CD4-positive, alpha-beta T cell treated with Interferon alpha-2 for 1 hour (primary cell): Measurements from ENCODE around the gene ADSL.
A peak's percentile ranks its signal among the peaks of the same experiment; 100 is the strongest.

Experiments used
- DNase-seq, 2 donors: peaks; one replicate each; pipeline ENCODE4 v3.0.0-alpha.2; 2020 to 2022

Gene ADSL

GRCh38 chr22:40420341-40421081 lies 74.2 kb downstream of the ADSL start:
- no peak for DNase-seq

DNA sequence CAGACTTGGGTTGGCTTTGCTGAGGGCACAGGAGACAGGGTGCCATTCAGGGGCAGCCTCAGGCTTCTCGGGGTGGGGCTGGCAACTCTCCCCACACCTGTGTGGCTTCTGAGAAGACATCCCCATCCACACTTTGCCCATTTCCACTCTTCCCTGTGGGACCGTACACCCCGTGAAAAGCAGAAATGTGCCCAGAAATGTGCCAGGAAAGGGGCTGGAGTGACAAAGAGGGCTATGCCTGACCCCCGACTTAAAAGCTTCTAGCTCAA lies 74.7 kb downstream of the ADSL start:
- DNase-seq: no peak

DNA sequence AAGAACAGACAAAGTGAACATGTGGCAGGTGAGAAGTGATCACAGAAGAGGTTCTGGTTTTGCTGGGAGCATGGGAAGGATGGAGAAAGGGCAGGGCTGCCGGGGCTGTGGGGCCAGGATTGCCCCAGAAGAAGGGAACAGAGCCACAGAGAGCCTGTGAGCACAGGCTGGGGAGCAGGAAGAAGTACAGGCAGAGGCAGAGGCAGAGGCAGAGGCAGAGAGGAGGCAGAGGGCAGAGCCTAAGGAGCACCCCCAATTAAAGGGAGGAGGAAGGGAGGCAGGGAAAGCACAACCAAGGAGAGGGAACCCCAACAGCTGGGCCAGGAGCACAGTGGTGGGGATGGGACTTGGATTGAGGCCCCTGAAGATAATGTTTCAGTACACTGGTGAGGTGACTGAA lies 75.6 kb downstream of the ADSL start:
- DNase-seq: no peak

DNA sequence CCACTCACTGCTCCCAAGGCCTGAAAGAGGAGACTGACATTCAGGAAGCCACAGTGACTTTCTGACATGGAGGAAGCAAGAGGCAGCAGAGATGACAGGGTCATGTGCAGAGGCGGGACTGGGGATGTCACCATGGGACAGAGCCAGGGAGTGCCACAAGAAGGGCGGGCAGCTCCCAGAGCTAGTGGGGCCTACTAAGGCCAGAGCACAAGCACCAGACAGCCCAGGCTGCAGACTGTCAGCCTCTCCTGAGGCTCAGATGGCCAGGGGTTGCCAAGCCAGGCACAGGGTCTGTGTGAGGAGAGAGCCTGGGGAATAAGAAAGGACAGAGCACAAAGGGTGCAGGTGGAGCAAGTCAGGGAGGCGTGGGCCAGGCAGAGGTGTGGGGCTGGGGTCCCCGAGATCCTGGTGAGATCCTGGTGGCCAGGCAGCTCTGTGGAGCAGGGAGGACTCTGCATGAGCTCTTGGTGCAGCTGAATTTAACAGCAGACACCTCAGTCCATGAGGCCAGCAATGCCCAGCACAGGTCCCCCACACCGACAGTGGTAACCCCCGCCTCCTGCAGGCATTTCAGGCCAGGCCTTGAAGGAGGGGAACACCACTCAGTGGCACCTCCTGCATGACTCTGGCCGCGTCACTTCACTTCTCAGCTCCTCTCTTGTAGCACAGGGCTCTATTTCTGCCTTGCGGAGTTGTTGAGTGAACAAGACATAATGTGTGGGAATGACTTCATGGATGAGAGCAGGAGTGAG lies 76.4 kb downstream of the ADSL start:
- no peak for DNase-seq

GRCh38 chr22:40423310-40423688 lies 77.0 kb downstream of the ADSL start:
- DNase-seq: no peak

- no peak for DNase-seq
These were observed 77.8 kb downstream of the ADSL start for GRCh38 chr22:40423882-40424640.

GRCh38 chr22:40425082-40425481 lies 78.8 kb downstream of the ADSL start:
- no peak for DNase-seq

GRCh38 chr22:40426594-40427333 lies 80.5 kb downstream of the ADSL start:
- no peak for DNase-seq

DNA sequence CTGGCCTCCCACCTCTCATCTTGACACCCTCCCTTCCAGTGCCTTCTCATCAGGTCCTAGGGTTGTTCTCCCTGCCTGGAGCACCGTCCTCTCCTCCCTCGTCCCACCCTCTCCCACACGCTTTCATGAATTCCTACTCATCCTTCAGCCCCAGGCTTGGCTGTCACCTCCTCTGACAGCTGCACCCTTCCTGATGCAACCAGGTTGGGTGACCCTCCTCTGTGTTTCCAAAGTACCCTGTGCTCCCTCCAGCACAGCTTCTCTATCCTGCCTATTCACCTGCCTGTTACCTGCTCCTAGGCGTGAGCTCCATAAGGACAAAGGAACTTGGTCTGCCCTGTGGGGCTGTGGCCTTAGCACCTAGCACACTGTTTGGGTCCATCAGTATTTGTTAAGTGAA lies 82.5 kb downstream of the ADSL start:
- no peak for DNase-seq

DNA sequence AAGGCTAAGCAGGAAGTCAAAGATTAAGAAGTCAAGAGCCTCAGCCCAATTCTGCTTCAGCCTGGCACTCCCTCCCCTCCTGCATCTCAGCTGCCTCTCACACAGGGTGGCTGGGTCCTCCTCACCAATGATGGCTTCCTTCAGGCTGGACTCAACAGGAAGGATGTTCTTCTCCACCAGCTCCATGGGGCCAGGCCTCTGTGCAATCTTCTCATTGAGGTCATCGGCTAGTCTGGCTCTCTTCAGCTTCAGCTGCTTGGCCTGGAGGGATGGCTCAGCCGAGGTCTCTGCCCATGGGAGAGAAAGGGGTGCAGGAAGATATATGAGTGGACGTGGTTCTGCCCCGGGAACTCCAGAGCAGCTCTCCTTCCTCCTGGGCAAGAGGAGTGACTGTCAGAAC lies 83.2 kb downstream of the ADSL start:
- DNase-seq: no peak

DNA sequence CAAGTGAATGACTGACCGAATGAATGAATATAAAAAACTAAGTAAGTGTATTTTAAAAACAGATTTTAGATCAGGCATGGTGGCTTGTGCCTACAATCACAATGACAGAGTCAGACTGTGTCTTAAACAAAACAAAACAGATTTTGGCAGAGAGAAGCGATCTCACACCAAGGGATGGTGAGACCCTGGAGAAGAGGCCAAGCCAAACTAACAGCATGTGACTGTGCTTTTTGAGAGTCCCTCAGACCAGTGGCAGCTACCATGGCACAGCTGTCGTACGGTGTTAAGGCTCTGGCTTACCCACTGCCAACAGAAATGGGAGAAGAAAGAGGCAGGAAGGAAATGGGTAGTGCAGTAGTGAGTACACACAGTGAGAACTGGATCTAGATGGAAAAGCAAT lies 84.7 kb downstream of the ADSL start:
- no peak for DNase-seq

DNA sequence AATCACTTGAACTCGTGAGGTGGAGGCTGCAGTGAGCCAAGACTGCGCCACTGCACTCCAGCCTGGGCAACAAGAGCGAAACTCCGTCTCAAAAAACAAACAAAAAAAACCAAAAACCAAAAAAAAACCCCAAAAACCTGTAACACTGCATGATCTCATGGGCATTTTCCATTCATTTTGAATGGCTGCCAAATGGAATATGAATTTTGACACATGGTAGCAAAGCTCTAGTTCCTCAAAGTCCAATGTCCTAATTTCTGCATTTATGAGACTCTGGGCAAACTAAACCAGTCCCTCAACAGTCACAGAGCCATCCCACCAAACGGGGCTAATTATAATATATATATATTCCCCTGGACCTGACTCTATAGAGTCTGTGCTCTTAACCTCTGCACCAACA lies 85.9 kb downstream of the ADSL start:
- DNase-seq: no peak

DNA sequence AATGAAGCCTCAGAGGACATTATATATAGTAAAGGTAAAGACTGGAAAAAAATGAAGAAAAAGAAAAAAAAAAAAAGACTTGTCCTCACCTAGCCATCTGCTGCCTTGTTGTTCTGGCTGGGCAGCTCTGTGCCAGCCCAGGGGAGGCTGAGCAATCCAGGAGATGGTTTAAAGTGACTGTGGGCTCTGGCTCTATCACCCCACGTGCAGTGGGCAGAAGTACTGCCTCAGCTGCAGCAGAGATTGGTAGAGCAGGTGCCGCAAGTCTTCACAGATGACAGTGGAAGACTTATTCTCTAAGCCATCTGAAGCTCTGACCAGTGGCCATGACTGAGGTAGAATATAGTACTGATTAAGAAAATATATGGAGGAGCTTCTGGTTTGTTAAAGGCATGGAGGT lies 86.3 kb downstream of the ADSL start:
- DNase-seq: no peak

GRCh38 chr22:40433416-40434090 lies 87.3 kb downstream of the ADSL start:
- DNase-seq: no peak

DNA sequence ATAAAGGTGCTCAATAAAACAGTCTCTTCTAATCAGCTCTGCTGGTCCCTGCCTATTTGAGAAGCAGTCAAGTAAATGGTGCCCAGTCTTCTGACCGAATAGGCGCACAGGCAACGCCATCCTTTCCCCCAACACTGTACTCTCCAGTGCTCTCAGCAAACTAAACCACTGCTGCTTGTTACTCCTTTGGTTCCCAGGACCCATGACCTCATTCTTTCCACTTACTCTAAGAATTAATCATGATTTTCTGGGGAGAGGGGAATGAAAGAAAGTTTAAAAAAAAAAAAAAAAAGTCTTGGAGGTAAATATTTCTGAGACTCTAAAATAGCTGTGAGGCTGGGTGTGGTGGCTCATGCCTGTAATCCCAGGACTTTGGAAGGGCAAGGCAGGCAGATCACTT lies 87.8 kb downstream of the ADSL start:
- no peak for DNase-seq

DNA sequence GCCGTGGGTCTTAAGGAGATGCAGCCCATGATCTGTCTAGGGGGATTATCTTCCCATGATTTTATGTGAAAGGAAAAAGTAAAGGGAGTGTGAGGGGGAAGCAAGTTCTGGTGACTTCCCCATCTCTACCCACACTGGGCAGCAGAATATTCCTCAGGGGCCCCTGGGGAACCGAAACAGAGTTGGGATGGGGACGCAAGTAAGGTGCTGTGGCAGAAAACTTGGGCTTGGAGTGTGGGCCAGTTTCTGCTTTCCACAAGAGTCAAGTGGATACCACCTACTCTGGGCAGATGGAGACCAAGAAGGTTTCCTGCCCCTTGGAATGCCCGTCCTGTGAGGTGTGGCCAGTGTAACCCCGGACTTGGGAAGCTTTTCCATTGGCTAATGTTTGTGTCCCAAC lies 88.4 kb downstream of the ADSL start:
- no peak for DNase-seq

DNA sequence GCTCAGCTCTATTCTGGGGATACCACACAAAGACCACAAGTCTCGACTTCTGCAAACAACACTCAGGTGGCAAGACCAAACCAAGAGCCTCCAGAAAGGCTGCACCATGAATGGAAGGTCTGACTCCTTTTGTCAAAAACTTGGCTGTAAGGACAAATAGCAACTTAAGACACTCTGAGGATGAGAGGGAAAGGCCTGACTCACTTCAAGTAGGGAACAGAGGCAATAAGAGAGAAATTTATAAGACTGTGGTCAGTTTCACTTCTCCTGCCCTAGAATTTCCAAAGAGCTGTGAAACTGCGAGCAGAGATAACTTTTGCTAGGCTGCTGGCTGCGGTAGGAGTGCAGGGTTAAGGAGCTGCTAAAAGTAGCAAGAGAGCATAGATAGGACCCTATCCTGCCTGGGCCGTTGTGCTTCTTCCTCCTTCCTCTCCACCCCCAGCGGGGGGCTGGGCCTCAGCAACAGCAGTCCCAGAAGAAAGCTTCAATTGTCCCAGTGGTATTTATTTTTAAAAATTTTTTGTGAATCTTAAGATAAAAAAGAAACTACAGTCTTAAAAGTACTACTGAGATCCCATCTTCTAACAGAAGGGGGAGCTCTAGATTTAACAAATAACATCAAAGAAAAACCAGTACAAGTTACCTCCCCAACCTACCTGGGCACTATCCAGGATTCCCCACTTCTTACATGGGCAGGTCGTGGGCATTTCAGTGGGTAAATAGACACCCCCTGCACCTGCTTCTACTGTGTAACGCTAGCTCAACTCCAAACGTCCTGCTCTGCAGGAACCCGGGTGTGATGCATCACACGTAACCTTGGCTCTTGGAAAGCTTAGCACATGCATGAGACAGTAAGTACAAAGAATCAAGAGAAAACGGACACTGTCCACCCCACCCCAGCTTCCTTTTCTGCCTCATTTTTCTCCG lies 90.5 kb downstream of the ADSL start:
- DNase-seq: peak; percentile 26 to 69
